Measurements from ENCODE around the gene IFT88.
A peak's percentile ranks its signal among the peaks of the same experiment; 100 is the strongest.

The IFT88 gene

GRCh38 chr13:20686863-20687579 is 120.1 kb downstream of the IFT88 start:
- DNase-seq (ENCODE audit: low spot score), result no peak

DNA sequence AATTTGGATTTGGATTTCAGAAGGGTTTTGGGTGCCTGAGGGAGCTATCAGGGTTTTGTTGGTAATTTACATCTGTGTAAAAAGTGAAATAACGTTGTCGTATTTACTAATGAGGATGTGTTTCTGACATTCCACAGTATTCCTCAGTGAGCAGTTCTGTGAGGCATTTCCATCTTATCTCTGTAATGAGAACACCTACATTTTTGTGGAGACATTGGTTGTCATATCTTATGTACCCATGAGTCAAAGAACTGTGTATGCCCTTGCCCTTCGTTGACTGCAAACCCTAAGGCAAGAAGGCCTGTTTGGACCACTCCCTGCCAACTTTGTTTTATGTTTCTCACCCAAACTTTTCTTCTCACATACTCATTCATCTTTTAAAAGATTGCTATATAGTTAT is 122.3 kb downstream of the IFT88 start:
- no peak for DNase-seq (ENCODE audit: low spot score)

GRCh38 chr13:20691616-20692015 is 124.7 kb downstream of the IFT88 start:
- DNase-seq (ENCODE audit: low spot score), result no peak

DNA sequence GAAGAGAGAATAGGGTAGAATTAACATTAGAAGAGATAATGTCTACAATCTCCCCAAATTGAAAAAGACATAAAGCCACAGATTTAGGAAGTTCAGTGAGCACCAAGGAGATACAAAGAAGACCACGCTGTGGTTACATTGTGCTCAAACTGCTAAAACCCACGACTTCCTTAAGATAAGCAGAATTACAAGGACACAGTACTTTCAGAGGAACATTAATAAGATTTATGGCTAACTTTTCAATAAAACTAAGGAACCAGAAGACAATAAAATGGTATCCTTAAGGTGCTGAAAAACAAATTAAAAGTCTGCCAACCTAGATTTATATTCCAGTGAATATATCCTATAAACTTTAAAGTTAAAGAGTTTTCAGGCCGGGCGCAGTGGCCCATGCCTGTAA is 129.1 kb downstream of the IFT88 start:
- DNase-seq (ENCODE audit: low spot score), result no peak

DNA sequence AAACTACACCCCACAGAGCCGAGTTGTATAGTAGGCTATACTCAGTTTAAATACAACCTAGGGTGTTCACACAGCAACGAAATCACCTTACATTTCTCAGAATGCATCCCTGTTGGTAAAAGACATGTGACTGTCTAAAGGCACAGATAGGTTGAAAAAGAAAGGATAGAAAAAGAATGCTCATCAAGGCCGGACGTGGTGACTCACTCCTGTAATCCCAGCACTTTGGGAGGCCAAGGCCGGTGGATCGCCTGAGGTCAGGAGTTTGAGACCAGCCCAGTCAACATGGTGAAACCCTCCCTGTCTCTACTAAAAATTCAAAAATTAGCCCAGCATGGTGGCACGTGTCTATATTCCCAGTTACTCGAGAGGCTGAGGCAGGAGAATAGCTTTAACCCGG is 132.8 kb downstream of the IFT88 start:
- no peak for DNase-seq (ENCODE audit: low spot score)

- no peak for DNase-seq (ENCODE audit: low spot score)
Measured at GRCh38 chr13:20700288-20700687, 133.3 kb downstream of the IFT88 start.

- no peak for DNase-seq (ENCODE audit: low spot score)
Measured at GRCh38 chr13:20701461-20701860, 134.5 kb downstream of the IFT88 start.

GRCh38 chr13:20702530-20702914 is 135.6 kb downstream of the IFT88 start:
- no peak for DNase-seq (ENCODE audit: low spot score)

DNA sequence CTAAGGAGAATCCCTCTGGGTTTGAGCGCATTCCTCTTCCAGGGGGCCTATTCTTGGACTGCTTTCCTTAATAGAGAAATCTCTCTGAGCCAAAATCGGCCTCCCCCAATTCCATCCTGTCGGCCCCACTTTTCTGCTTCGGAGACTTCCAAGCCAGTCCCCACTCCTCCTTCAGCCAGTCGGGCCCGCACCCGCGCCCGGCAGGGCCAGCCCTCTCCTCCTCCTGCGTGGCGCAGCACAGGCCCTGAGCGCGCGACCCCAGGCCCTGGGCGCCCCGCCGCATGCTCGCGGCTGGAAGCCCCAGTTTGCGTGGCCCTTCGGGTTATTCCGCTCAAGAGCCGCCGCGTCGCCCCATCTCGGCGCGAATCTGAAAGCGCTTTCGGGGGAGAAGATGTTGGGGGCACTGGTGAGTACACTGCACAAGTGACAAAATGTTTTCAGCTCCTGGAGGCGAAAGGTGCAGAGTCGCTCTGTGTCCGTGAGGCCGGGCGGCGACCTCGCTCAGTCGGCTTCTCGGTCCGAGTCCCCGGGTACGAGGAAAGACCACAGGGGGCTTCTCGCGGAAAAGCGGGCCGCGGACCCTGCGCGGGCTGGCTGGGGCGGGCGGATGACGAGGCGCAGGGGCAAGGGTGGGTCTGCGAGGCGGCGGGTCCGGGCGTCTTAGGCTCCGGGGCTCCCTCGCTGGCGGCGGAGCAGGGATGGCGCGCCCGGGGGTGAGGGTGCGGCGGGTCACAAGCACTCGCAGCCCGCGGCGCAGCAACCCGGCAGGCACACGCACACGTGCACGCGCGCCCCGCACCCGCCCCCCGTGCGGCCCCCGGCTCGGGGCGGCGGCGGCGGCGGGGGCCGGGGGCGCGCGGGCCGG is 136.2 kb downstream of the IFT88 start, which contains the start of gene IL17D:
Gene IL17D (plus strand): TSS at position 785 of the 865 bp plus-strand sequence. CDS start 303 bp downstream, outside the sequence.
- peak; percentile 24 for DNase-seq (ENCODE audit: low spot score)

GRCh38 chr13:20703780-20704458 is 137.0 kb downstream of the IFT88 start:
- peak; percentile 69 for DNase-seq (ENCODE audit: low spot score)

DNA sequence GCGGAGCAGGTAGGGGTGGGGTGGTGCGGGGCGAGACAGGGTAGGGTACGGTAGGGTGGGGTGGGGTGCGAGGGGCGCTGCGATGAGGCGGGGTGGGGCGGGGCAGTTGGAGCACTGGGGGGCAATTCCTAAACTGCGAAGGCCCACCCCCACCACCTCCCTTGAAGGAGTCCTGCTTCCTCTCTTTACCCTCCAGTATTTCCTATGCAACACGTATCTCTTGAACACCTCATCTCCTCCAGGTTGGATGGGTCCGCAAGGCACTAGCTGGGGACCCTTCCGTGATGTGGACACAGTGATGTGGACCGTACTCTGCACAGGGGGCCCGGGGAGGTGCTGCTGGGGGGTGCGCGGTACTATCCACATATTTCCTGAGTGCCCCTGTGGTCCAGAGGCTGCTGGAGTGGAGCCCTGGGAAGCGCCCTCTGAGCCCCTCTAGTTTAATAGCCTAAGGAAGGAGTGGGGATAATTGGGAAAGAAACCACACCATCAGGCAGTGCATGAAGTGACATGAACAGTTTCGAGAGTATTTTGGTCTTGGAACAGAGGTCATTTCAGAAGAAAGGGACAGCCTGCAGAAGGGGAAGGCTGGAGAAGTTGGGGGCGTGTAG is 137.6 kb downstream of the IFT88 start:
- DNase-seq (ENCODE audit: low spot score), result no peak

DNA sequence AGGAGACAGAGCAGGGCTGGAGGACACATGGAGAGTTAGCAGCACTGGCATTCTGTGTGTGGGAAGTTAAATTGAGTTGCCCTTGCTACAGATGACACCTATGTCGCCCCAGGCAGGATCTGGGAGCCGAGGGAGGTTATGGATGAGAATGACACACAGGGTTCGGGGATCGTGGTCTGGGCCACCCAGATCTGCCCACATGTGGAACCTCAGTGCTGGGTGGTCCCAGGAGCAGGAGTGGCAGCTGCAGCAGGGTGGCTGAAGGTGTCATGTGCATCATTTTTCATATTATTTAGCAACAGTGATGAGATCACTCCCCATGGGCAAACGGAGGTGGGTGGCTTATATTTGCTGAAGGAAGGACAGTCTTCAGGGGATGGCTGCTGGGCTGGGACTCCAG is 139.7 kb downstream of the IFT88 start:
- no peak for DNase-seq (ENCODE audit: low spot score)

- no peak for DNase-seq (ENCODE audit: low spot score)
Measured at GRCh38 chr13:20708216-20708615, 141.3 kb downstream of the IFT88 start.

DNA sequence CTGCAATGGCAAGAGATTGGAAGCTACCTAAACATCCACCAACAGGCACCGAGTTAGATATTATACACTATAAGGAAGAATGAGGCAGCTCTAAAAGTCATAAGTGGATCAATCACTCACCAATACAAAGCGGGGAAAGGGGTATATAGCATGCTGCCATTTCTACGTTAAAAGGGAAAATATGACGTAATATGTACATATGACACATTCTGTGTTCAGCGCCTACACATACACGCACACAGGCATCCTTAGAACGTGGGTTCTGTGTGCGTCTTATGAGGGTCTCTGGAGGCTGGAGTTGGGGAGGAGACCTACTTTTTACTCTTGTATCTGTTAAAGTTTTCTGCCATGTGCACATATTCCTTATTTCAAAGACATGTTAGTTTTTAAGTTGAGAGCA is 142.4 kb downstream of the IFT88 start:
- no peak for DNase-seq (ENCODE audit: low spot score)

DNA sequence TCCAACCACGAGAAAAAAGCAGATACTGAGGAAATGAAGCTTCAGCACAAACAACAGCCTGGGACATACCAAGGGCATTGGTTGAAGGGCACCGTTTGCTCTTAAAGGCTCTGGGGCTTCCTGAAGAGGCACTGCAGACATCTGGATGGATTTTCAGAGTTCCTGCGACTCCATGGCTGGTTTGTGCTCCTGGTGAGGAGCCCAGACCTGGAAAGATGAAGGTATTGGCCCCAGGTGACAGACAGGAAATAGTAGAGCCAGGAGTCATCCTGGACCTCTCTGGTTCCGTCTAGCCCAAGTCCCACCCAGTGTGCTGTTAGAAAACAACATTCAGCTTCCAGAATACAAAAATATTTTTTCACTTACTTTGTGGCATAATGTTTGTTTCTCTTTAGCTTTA is 142.8 kb downstream of the IFT88 start:
- DNase-seq (ENCODE audit: low spot score), result no peak

DNA sequence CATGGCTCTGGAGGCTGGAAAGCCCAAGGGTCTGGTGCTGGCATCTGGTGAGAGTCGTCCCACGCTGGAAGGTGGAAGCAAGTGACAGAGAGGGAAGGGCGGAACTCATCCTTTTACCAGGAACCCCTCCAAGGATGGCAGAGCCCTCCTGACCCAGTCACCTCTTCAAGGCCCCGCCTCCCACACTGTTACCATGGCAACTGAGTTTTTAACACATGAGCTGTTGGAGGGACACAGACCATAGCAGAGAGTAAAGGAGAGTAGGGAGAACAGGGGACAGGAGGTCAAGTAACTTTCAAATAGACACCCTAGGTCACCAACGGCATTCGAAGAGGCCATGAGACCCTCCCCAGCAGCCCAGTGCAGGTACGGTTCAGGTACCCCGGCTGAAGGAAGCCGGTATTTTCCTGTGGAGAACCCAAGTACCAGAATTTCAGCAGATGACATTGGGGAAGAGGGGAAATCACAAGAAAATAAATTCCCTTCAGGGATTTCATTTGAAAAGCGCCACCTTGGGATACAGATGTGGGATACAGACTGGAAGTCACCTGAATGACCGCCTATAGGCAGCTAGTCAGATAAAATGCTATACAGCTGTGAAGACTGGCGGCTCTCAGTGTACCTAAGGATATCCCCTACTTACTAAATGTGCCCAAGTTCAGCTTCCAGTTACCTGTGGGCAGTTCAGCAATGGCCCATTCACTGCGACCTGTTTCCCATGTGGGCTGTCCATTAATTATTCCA is 144.5 kb downstream of the IFT88 start:
- DNase-seq (ENCODE audit: low spot score), result no peak

GRCh38 chr13:20713014-20713376 is 146.0 kb downstream of the IFT88 start:
- DNase-seq (ENCODE audit: low spot score), result no peak

- DNase-seq (ENCODE audit: low spot score), result no peak
Measured at GRCh38 chr13:20713751-20714150, 146.8 kb downstream of the IFT88 start.

- no peak for DNase-seq (ENCODE audit: low spot score)
Measured at GRCh38 chr13:20714161-20714560, 147.2 kb downstream of the IFT88 start.

GRCh38 chr13:20714563-20715329 is 147.8 kb downstream of the IFT88 start:
- no peak for DNase-seq (ENCODE audit: low spot score)

- DNase-seq (ENCODE audit: low spot score), result no peak
Measured at GRCh38 chr13:20715330-20715712, 148.4 kb downstream of the IFT88 start.

Measured in CD4-positive, alpha-beta T cell treated with Interleukin-2 at 100 ng/mL for 4 hours (primary cell).